Stimulated activated naive CD8-positive, alpha-beta T cell treated with anti-CD3 and anti-CD28 coated beads, Interleukin-15, amount 100 ng/mL, for 72 hours (primary cell): Measurements from ENCODE around the gene RAD51B.

Source experiments
- ATAC-seq: fragments of 150-1000 bp; cut with Tn5 transposase; 2 replicates; pipeline ENCODE4 v1.10.0; 2021; ENCODE audit warnings: mild to moderate bottlenecking, moderate library complexity
- DNase-seq, 2 donors: peaks; one replicate each; pipeline ENCODE4 v3.0.0; 2021 to 2022
- H3K27ac Mint-ChIP-seq, 2 donors: one replicate each; pipeline ENCODE4 v1.8.0; 2022; ENCODE audit warnings: mild to moderate bottlenecking in 2 of 2, mixed read lengths in 2 of 2, moderate library complexity in 2 of 2
- H3K27me3 Mint-ChIP-seq: one replicate; pipeline ENCODE4 v1.8.0; 2022; ENCODE audit warnings: mixed read lengths
- H3K4me1 Mint-ChIP-seq: one replicate; pipeline ENCODE4 v1.8.0; 2022; ENCODE audit warnings: mild to moderate bottlenecking, mixed read lengths
- H3K4me3 Mint-ChIP-seq, 2 donors: one replicate each; pipeline ENCODE4 v1.8.0; 2022; ENCODE audit warnings: mild to moderate bottlenecking in 2 of 2, mixed read lengths in 2 of 2, moderate library complexity in 1 of 2
- H3K9me3 Mint-ChIP-seq, 2 donors: one replicate each; pipeline ENCODE4 v1.8.0; 2022; ENCODE audit warnings: mixed read lengths in 2 of 2

RAD51B gene

GRCh38 chr14:68639758-68640574 is 820.4 kb downstream of the RAD51B start:
- H3K9me3 Mint-ChIP-seq: peaks cover 7 to 9% of the 10 kb centered on the region in 2 donors
- H3K4me1 Mint-ChIP-seq: no peaks in the 10 kb centered on the region
- DNase-seq (no peak), ATAC-seq (no peak)
- H3K27ac Mint-ChIP-seq: no peak overlapping the region
- H3K4me3 Mint-ChIP-seq: no peak overlapping the region
- no peaks in the 10 kb centered on the region for H3K27me3 Mint-ChIP-seq

GRCh38 chr14:68643673-68644072 is 824.1 kb downstream of the RAD51B start:
- H3K9me3 Mint-ChIP-seq: peaks cover 7 to 9% of the 10 kb centered on the region in 2 donors
- no peak for DNase-seq
- no peaks in the 10 kb centered on the region for H3K27me3 Mint-ChIP-seq
- H3K27ac Mint-ChIP-seq: peak overlapping the region in 1 of 2 donors; percentile 29
- no peak overlapping the region for H3K4me3 Mint-ChIP-seq
- H3K4me1 Mint-ChIP-seq: no peaks in the 10 kb centered on the region
- ATAC-seq: no peak

GRCh38 chr14:68644101-68644500 is 824.5 kb downstream of the RAD51B start:
- Mint-ChIP-seq H3K27ac (no peak overlapping the region), H3K4me3 (no peak overlapping the region), H3K4me1 (no peaks in the 10 kb centered on the region), H3K9me3 (peaks cover 7 to 9% of the 10 kb centered on the region in 2 donors), H3K27me3 (no peaks in the 10 kb centered on the region)
- no peak for ATAC-seq
- no peak for DNase-seq

GRCh38 chr14:68645371-68645770 is 825.8 kb downstream of the RAD51B start:
- Mint-ChIP-seq H3K4me3 (no peak overlapping the region), H3K27ac (no peak overlapping the region), H3K9me3 (peaks cover 6% of the 10 kb centered on the region in 2 donors), H3K27me3 (no peaks in the 10 kb centered on the region), H3K4me1 (no peaks in the 10 kb centered on the region)
- DNase-seq (no peak), ATAC-seq (no peak)

- H3K27me3 Mint-ChIP-seq: no peaks in the 10 kb centered on the region
- H3K4me3 Mint-ChIP-seq: no peak overlapping the region
- no peaks in the 10 kb centered on the region for H3K9me3 Mint-ChIP-seq
- no peak overlapping the region for H3K27ac Mint-ChIP-seq
- peaks cover 3% of the 10 kb centered on the region for H3K4me1 Mint-ChIP-seq
- no peak for ATAC-seq
- DNase-seq: no peak
These were observed 830.1 kb downstream of the RAD51B start for GRCh38 chr14:68649476-68650189.

- Mint-ChIP-seq H3K27ac (no peak overlapping the region), H3K4me3 (no peak overlapping the region), H3K4me1 (peaks cover 12% of the 10 kb centered on the region)
These were observed 830.9 kb downstream of the RAD51B start for GRCh38 chr14:68650404-68650994.

GRCh38 chr14:68651075-68651474 is 831.5 kb downstream of the RAD51B start:
- Mint-ChIP-seq H3K27me3 (no peaks in the 10 kb centered on the region), H3K9me3 (no peaks in the 10 kb centered on the region), H3K4me1 (peaks cover 15% of the 10 kb centered on the region), H3K4me3 (no peak overlapping the region), H3K27ac (no peak overlapping the region)
- ATAC-seq (no peak), DNase-seq (no peak)

More at GRCh38 chr14:68650404-68650994, 830.9 kb downstream of the RAD51B start:
- Mint-ChIP-seq H3K9me3 (no peaks in the 10 kb centered on the region), H3K27me3 (no peaks in the 10 kb centered on the region)
- ATAC-seq (no peak), DNase-seq (no peak)

GRCh38 chr14:68651652-68652432 is 832.3 kb downstream of the RAD51B start:
- no peaks in the 10 kb centered on the region for H3K9me3 Mint-ChIP-seq
- peaks cover 15% of the 10 kb centered on the region for H3K4me1 Mint-ChIP-seq
- DNase-seq: no peak
- ATAC-seq: no peak
- no peaks in the 10 kb centered on the region for H3K27me3 Mint-ChIP-seq
- H3K27ac Mint-ChIP-seq: no peak overlapping the region
- no peak overlapping the region for H3K4me3 Mint-ChIP-seq

GRCh38 chr14:68652433-68652690 is 832.8 kb downstream of the RAD51B start:
- ATAC-seq (no peak), DNase-seq (no peak)
- Mint-ChIP-seq H3K4me3 (no peak overlapping the region), H3K9me3 (no peaks in the 10 kb centered on the region), H3K27ac (no peak overlapping the region), H3K4me1 (peaks cover 15% of the 10 kb centered on the region), H3K27me3 (no peaks in the 10 kb centered on the region)

- H3K4me3 Mint-ChIP-seq: no peak overlapping the region
- peaks cover 15% of the 10 kb centered on the region for H3K4me1 Mint-ChIP-seq
- H3K27ac Mint-ChIP-seq: peak overlapping the region in 1 of 2 donors; percentile 23
- no peaks in the 10 kb centered on the region for H3K9me3 Mint-ChIP-seq
- no peak for ATAC-seq
- DNase-seq: no peak
- no peaks in the 10 kb centered on the region for H3K27me3 Mint-ChIP-seq
These were observed 833.5 kb downstream of the RAD51B start for GRCh38 chr14:68653108-68653507.

GRCh38 chr14:68653804-68654203 is 834.2 kb downstream of the RAD51B start:
- H3K4me3 Mint-ChIP-seq: no peak overlapping the region
- H3K4me1 Mint-ChIP-seq: peaks cover 15% of the 10 kb centered on the region
- DNase-seq (peak in 1 of 2 donors; percentile 5), ATAC-seq (no peak)
- H3K27ac Mint-ChIP-seq: no peak overlapping the region
- no peaks in the 10 kb centered on the region for H3K27me3 Mint-ChIP-seq
- no peaks in the 10 kb centered on the region for H3K9me3 Mint-ChIP-seq

GRCh38 chr14:68654471-68654941 is 834.9 kb downstream of the RAD51B start:
- Mint-ChIP-seq H3K4me1 (peaks cover 15% of the 10 kb centered on the region), H3K27me3 (no peaks in the 10 kb centered on the region), H3K27ac (no peak overlapping the region), H3K4me3 (no peak overlapping the region), H3K9me3 (no peaks in the 10 kb centered on the region)
- DNase-seq: no peak
- no peak for ATAC-seq

- no peak for DNase-seq
- peaks cover 15% of the 10 kb centered on the region for H3K4me1 Mint-ChIP-seq
- ATAC-seq: no peak
- H3K27ac Mint-ChIP-seq: peak overlapping the region in 1 of 2 donors; percentile 64
- H3K27me3 Mint-ChIP-seq: no peaks in the 10 kb centered on the region
- H3K4me3 Mint-ChIP-seq: no peak overlapping the region
- H3K9me3 Mint-ChIP-seq: no peaks in the 10 kb centered on the region
These were observed 835.6 kb downstream of the RAD51B start for GRCh38 chr14:68655021-68655831.

- H3K4me1 Mint-ChIP-seq: peaks cover 22% of the 10 kb centered on the region
- no peak overlapping the region for H3K27ac Mint-ChIP-seq
- DNase-seq: no peak
- H3K27me3 Mint-ChIP-seq: no peaks in the 10 kb centered on the region
- no peaks in the 10 kb centered on the region for H3K9me3 Mint-ChIP-seq
- no peak for ATAC-seq
- no peak overlapping the region for H3K4me3 Mint-ChIP-seq
These were observed 836.3 kb downstream of the RAD51B start for GRCh38 chr14:68655911-68656316.

GRCh38 chr14:68656452-68656851 is 836.9 kb downstream of the RAD51B start:
- Mint-ChIP-seq H3K4me1 (peaks cover 25% of the 10 kb centered on the region), H3K27ac (no peak overlapping the region), H3K9me3 (no peaks in the 10 kb centered on the region), H3K4me3 (no peak overlapping the region), H3K27me3 (no peaks in the 10 kb centered on the region)
- no peak for DNase-seq
- no peak for ATAC-seq
